Measurements from ENCODE around the gene ECE1.
A peak's percentile ranks its signal among the peaks of the same experiment; 100 is the strongest.
"Not testable (repeated sequence)": the region's sequence is repeated elsewhere in the genome, so short reads cannot be mapped to it uniquely, and the experiment has no call there.

Gene ECE1

GRCh38 chr1:21246905-21247642, 43.2 kb downstream of the ECE1 start:
- no peak for DNase-seq

DNA sequence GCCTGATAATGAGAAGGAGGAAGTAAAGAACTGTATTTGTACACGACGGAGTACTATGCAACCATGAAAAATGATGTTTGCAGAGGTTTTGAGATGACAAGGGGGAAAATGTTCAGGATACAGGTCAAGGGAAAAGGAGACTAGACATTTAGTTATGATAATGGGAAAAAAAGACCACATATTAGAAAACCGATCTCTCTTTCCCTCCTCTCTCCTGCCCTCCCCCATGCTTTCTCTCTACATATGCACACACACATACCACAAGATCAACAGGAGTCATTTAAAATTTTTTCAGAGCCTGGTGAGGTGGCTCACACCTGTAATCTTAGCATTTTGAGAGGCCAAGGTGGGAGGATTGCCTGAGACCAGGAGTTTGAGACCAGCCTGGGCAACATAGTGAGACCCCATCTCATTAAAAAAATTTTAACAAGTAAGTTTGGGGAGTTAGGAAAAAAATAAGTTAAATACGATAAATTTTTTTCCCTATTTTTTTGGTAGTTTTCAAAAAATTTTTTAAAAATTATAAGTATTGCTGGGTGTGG, 44.5 kb downstream of the ECE1 start:
- no peak for DNase-seq

- DNase-seq, result no peak
These were observed 45.1 kb downstream of the ECE1 start for GRCh38 chr1:21244986-21245687.

- DNase-seq, result no peak
These were observed 46.1 kb downstream of the ECE1 start for GRCh38 chr1:21244154-21244553.

- no peak for DNase-seq
These were observed 47.4 kb downstream of the ECE1 start for GRCh38 chr1:21242846-21243245.

GRCh38 chr1:21241771-21242581, 48.3 kb downstream of the ECE1 start:
- DNase-seq, result no peak

- DNase-seq, result no peak
These were observed 49.6 kb downstream of the ECE1 start for GRCh38 chr1:21240706-21241105.

- DNase-seq, result no peak
These were observed 51.0 kb downstream of the ECE1 start for GRCh38 chr1:21239221-21239620.

DNA sequence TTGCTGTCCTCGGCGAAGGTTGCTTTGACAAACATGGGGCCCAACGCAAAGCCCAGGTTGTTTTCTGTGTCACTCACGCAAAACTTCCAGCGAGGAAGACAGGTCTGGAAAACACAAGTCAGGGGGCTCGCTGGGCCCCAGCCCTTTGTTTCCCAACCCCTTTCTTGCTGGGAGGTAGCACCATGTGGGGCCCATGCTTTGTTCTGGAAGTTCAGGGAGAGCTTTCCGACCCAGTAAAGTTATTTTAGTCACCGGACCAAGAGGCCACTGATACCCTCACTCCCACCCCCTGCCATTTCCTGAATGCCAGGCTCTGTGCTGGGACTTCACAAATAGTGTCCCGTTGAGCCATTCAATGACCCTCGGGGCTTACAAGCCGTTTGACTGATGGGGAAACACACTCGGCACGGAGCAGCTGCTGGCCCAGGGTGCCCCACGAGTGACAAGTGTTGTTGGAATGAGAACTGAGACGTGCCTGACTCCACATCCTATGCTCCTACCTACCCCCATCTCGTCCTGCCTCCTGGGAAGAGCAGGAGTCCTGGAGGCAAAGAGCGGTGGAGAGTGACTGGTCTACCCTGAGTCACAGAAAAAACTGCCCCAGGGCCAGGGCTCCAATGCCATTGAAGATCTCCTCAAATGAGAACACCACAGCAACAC, 52.0 kb downstream of the ECE1 start:
- no peak for DNase-seq

DNA sequence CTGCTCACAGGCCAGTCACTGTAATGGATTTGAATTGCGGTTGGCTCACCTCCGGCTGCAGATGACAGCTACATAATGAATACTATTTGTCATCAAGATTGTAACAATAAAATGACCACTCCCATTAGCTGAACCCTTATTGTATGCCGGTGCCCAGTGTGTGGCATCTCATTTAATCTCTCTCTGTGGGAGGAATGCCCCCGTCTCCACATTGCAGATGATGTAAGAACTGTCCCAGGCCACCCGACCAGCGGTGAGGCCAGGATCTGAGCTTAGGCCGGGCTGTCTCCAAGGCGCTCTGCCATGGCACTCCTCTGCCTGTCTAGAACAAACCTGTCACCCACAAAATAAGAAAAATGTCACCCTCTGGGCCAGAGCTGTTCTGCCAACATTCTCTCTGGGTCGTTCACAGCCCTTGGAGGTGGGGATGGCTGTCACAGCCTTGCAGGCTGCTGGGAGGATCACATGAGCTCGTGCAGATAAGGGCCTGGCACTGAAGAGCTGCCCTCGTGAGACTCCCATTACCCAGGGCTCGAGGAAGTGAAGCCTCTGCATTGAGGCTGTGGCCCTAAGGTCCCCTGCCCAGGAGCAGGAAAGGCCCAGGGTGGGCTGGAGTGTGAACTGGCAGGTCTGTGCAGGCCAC, 52.7 kb downstream of the ECE1 start:
- DNase-seq, result no peak

DNA sequence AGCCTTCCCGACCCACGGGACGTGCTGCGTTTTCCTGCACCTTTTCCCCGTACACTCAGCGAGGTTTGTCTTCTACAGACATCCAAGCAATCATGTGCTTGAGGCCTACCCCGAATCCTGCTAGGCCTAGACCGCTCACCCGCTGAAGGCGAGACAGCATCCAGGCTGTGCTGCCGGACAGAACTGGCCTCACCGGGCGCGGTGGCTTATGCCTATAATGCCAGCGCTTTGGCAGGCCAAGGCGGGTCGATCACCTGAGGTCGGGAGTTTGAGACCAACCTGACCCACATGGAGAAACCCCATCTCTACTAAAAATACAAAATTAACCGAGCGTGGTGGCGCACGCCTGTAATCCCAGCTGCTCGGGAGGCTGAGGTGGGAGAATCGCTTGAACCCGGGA, 54.1 kb downstream of the ECE1 start:
- no peak for DNase-seq

- no peak for DNase-seq
These were observed 55.5 kb downstream of the ECE1 start for GRCh38 chr1:21234779-21235178.

- DNase-seq, result no peak
These were observed 56.8 kb downstream of the ECE1 start for GRCh38 chr1:21233490-21233889.

- peak; percentile 24 to 43 for DNase-seq
These were observed 58.2 kb downstream of the ECE1 start for GRCh38 chr1:21232044-21232443.

GRCh38 chr1:21229246-21230000, 60.8 kb downstream of the ECE1 start:
- DNase-seq, result no peak

GRCh38 chr1:21228224-21228623, 62.0 kb downstream of the ECE1 start:
- DNase-seq, result not testable (repeated sequence)

DNA sequence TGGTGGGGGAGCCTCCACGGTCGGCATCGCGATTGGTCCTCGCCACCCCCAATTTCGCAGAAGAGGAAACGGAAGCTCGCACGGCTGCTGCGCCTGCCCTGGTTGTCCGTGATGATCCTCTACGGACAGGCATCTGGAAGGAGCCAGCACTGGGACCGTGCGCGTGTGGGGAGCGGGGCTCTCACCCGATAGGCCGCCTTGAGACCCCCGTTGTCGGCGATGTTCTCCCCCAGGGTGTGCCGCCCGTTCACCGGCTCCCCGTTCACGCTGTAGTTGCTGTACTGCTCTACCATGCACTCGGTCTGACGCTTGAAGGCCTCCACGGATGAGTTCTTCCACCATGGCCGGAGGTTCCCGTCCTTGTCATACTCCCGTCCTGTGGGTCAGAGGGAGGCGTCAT, 65.2 kb downstream of the ECE1 start:
- no peak for DNase-seq

DNA sequence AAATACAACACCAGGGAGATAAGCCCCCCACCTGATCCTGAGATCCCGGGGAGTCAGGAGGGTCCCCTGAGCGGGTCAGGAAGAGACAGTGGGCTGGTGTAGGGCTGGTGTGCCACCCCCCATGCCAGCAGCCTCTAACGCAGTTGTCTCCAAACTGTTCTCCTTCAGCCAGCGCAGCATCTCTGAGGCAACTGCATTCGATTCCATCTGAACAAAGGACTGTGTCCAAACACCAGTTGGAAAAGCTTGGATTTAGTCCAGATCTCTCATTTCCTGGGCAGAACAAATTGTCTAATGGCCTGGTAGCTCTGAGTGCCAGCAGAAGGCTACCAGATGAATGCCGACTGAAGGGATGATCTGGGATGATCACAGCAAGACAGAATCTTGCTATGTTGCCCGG, 69.4 kb downstream of the ECE1 start:
- DNase-seq, result no peak

DNA sequence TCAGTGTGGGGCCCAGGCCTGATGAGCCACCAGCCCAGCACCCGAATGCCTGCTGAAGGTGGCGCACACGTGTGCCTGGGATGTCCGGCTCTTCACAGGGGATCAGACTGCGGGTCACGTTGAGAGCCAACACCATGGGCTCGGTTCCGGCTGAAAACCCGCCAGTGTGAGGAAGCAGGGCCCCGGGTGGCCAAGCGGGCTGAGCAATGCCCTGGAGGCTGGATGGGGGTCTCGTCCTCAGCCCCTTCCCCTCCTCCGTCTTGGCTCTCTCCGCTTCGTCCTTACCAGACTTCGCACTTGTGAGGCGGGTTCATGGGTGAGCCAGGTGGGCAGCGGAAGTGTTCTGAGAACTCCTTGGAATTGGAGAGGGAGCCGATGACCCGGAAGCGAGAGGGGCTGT, 70.6 kb downstream of the ECE1 start:
- no peak for DNase-seq

DNA sequence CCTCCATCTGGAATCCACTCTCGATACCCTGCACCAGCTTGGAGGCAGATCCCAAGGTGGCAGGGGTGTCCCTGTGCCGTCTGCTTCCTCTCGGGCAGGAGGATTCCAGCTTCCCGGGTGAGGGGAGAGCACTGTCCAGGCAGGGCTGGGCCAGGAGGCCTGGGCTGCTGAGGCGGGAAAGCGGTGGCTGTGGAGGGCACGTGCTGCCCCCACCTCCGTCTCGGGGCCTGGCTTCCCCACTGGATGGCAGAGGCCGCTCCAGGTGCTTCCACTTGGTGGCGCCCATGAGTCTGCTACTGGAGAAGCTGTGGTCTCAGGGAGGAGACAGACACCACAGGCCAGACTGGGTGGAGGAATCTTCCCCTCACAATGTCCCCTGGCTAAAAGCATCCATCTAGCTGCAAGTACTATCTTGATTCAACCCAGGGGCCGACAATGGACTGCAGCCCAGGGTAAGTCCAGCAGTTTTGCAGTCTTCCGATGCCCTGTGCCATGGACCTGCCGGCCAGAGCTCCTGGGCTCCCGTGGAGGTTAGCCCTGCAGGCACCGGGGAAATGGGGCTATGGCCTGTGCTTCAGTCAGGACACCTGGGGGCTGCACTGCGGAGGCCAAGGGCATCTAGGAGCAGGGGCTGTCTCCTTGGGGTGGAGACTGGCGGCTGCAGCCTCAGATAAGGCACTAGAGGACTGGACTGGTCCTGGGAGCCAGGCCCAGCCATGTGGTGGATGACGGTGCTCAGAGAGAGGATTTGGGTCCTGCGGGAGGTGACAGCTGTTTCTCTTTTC, 72.3 kb downstream of the ECE1 start:
- peak in 1 of 2 donors; percentile 23 for DNase-seq

All from CD4-positive, alpha-beta T cell treated with Interleukin-4 for 1 hour (primary cell).